HepG2 (cell line): ENCODE results near the gene BTG4. TPM values are rescaled to one million over a fixed set of nuclear protein-coding genes. Genes with fewer than 3 reads are reported as not detected.

Experiments
- ATAC-seq: fragments of 200-7000 bp; cut with Tn5 transposase; 3 replicates; pipeline ENCODE4 v1.9.1; 2020; ENCODE audit warnings: mild to moderate bottlenecking, moderate library complexity
- Bru-seq: library from RNA; stranded (reverse); fragments of 400-500 nt; gene quantifications from one replicate; lab custom pipeline; 2021; lab: Mats Ljungman, UMichigan
- BruChase-seq, 2 experiments: library from RNA; stranded (reverse); fragments of 400-500 nt; gene quantifications; one replicate each; lab custom pipeline; 2021; lab: Mats Ljungman, UMichigan
- BruUV-seq: library from RNA; stranded (reverse); fragments of 400-500 nt; replicated peaks from 2 replicates; lab custom pipeline; 2021; lab: Mats Ljungman, UMichigan
- CTCF ChIA-PET: fragments of 300-600 bp; formaldehyde crosslinking; extraction: SDS; loops from one replicate; lab custom pipeline; 2021; ENCODE audit warnings: low total read pairs, inconsistent platforms, low intra/inter-chr PET ratio; lab: Yijun Ruan, JAX
- POLR2A ChIA-PET: fragments of 350-600 bp; sonication (Branson Sonifier 250); formaldehyde crosslinking; loops from one replicate; lab custom pipeline; 2020; ENCODE audit warnings: antibody characterized with exemption, inconsistent platforms; lab: Yijun Ruan, JAX
- DNase-seq: peaks from one replicate; pipeline ENCODE4 v3.0.0-alpha.2; 2015; ENCODE audit warnings: low spot score
- FAIRE-seq: peaks from 3 replicates; lab custom pipeline; 2011; peaks lifted over from hg19 to GRCh38; lab: Jason Lieb, UNC
- H2AFZ ChIP-seq: one replicate; pipeline ENCODE4 v1.6.1; 2011; ENCODE audit warnings: low read length, inconsistent platforms
- H3K27ac ChIP-seq: fragments of 300-600 bp; 3 replicates; pipeline ENCODE4 v1.8.0; 2011; ENCODE audit warnings: mixed run types, mild to moderate bottlenecking, mixed read lengths, low read length, inconsistent platforms; ENCODE audit not compliant: insufficient read depth; ENCODE audit errors: extremely low read length
- H3K27me3 ChIP-seq, 2 experiments: fragments of 200-600 bp in 1 of 2; 2 replicates in 1 of 2; 3 replicates in 1 of 2; pipeline versions ENCODE4 v1.6.0 to v1.8.0; 2011; ENCODE audit warnings: low read length in 2 of 2, mild to moderate bottlenecking in 2 of 2, moderate library complexity in 2 of 2, inconsistent platforms in 1 of 2; ENCODE audit not compliant: insufficient read depth in 2 of 2, control insufficient read depth in 1 of 2
- H3K36me3 ChIP-seq, 2 experiments: fragments of 200-600 bp in 1 of 2; replicated peaks in 1 of 2; 2 replicates in 1 of 2; 3 replicates in 1 of 2; pipeline versions ENCODE4 v1.5.1 to v1.8.0; 2011; ENCODE audit warnings: low read length in 2 of 2, inconsistent platforms in 1 of 2; ENCODE audit not compliant: insufficient read depth in 2 of 2, control insufficient read depth in 1 of 2
- H3K4me1 ChIP-seq: 2 replicates; pipeline ENCODE4 v1.5.1; 2012; ENCODE audit warnings: low read length, inconsistent platforms; ENCODE audit not compliant: insufficient read depth
- H3K4me2 ChIP-seq: 2 replicates; pipeline ENCODE4 v1.6.0; 2011; ENCODE audit warnings: low read depth, low read length, inconsistent platforms
- H3K4me3 ChIP-seq, 3 experiments: fragments of 200-600 bp in 1 of 3; sonication (generic), shearing (Covaris generic) in 1 of 3; replicated peaks in 1 of 3; 2 replicates each; pipeline ENCODE4 v1.5.1; 2011 to 2016; ENCODE audit warnings: low read length in 3 of 3, inconsistent platforms in 2 of 3, low read depth in 2 of 3, mild to moderate bottlenecking in 2 of 3, control low read depth in 1 of 3, mixed read lengths in 1 of 3; ENCODE audit not compliant: insufficient read depth in 1 of 3
- H3K79me2 ChIP-seq: one replicate; pipeline ENCODE4 v1.6.1; 2011; ENCODE audit warnings: low read length, inconsistent platforms; ENCODE audit not compliant: insufficient read depth
- H3K9ac ChIP-seq: 2 replicates; pipeline ENCODE4 v1.6.0; 2011; ENCODE audit warnings: mild to moderate bottlenecking, low read depth, low read length, inconsistent platforms; ENCODE audit not compliant: insufficient read depth
- H3K9me3 ChIP-seq: 2 replicates; pipeline ENCODE4 v1.5.1; 2012; ENCODE audit warnings: mild to moderate bottlenecking, low read length
- H4K20me1 ChIP-seq: 2 replicates; pipeline ENCODE4 v1.6.0; 2011; ENCODE audit warnings: inconsistent platforms, mild to moderate bottlenecking, low read length, moderate library complexity; ENCODE audit not compliant: insufficient read depth
- EZH2 ChIP-seq: conservative IDR thresholded peaks from 2 replicates; pipeline ENCODE4 v1.6.1; 2012; ENCODE audit warnings: mild to moderate bottlenecking, low read depth, low read length, moderate library complexity
- ZNF296 ChIP-seq: sonication (generic); formaldehyde crosslinking; conservative IDR thresholded peaks from 2 replicates; pipeline ENCODE4 v1.5.0; 2020; ENCODE audit warnings: mild to moderate bottlenecking, missing genetic modification reagents
- WGBS: methylation state at CpG from one replicate; pipeline ENCODE4 v1.1.6; 2017; ENCODE audit warnings: low lambda C conversion rate; 5-methylcytosine and 5-hydroxymethylcytosine counted together
- in situ Hi-C: cut with HindIII; loops from 2 replicates; pipeline ENCODE4 v1.10.0; 2017; ENCODE audit warnings: low pct_unique_long_range_greater_than_20kb; ENCODE audit not compliant: extremely low pct_ligation_motif_present
- intact Hi-C: fragments of 100-400 bp; cut with micrococcal nuclease; formaldehyde crosslinking; loops from one replicate; pipeline ENCODE4 v1.10.0; 2022; ENCODE audit not compliant: unreplicated experiment
- long read RNA-seq, 2 experiments: library from RNA in 1 of 2; library from polyadenylated mRNA in 1 of 2; stranded (forward) in 1 of 2; unstranded in 1 of 2; transcript quantifications; one replicate each; pipeline ENCODE4 v2.0.0, GENCODE V29; 2019 to 2022
- polyA minus RNA-seq, 3 experiments: library from RNA; depleted of rRNA, polyadenylated mRNA; stranded (reverse); fragments of >200 nt; gene quantifications; 2 replicates each; pipeline ENCODE4 v1.2.3, GENCODE V29; 2011; ENCODE audit warnings: low replicate concordance in 1 of 3
- polyA plus RNA-seq, 8 experiments: library from polyadenylated mRNA; depleted of rRNA in 3 of 8; stranded (reverse) in 7 of 8; unstranded in 1 of 8; fragments of >200 nt; fragmentation: Illumina TruSeq in 4 of 8; extraction: Trizol in 4 of 8; gene quantifications; 2 replicates each; pipeline versions ENCODE4 v1.2.1 to v1.2.3, GENCODE V29; 2011 to 2016; ENCODE audit warnings: low read depth in 4 of 8, missing spikeins in 1 of 8, mixed read lengths in 1 of 8; ENCODE audit not compliant: insufficient read depth in 1 of 8
- total RNA-seq, 5 experiments: library from RNA; depleted of rRNA; stranded (reverse); fragments of >200 nt; fragmentation: Illumina TruSeq; extraction: Trizol; gene quantifications; 2 replicates each; pipeline ENCODE4 v1.2.3, GENCODE V29; 2016; ENCODE audit warnings: low read depth in 1 of 5

Gene BTG4
- total RNA-seq (2016; rRNA removed; fragmentation: Illumina TruSeq; extraction: Trizol) (not detected in 2 replicates), polyA plus RNA-seq (2011; rRNA removed) (not detected in 2 replicates), polyA minus RNA-seq (2011; rRNA and poly(A)+ RNA removed; ENCODE audit: low replicate concordance) (not detected in 2 replicates), Bru-seq, nascent RNA (not detected), BruChase-seq, experiment 1, labeled RNA remaining after a 6-hour chase (not detected), BruChase-seq, experiment 2, labeled RNA remaining after a 2-hour chase (percentile 3 among the genes with signal in this experiment)
- total RNA-seq (2016; cell fraction: cytosol; rRNA removed; fragmentation: Illumina TruSeq; extraction: Trizol; ENCODE audit: low read depth), result not detected in 2 replicates
- not detected in 2 replicates for total RNA-seq (2016; cell fraction: insoluble cytoplasmic fraction; rRNA removed; fragmentation: Illumina TruSeq; extraction: Trizol)
- total RNA-seq (2016; cell fraction: membrane; rRNA removed; fragmentation: Illumina TruSeq; extraction: Trizol), result not detected in 2 replicates
- total RNA-seq (2016; cell fraction: nucleus; rRNA removed; fragmentation: Illumina TruSeq; extraction: Trizol), result not detected in 2 replicates
- polyA plus RNA-seq (2011; cell fraction: cytosol; rRNA removed), result not detected in 2 replicates
- not detected in 2 replicates for polyA plus RNA-seq (2011; cell fraction: nucleus; rRNA removed)
- polyA plus RNA-seq (2012), result not detected in 2 replicates
- polyA plus RNA-seq (2016; cell fraction: cytosol; fragmentation: Illumina TruSeq; extraction: Trizol; ENCODE audit: low read depth), result not detected in 2 replicates
- not detected in 2 replicates for polyA plus RNA-seq (2016; cell fraction: insoluble cytoplasmic fraction; fragmentation: Illumina TruSeq; extraction: Trizol; ENCODE audit: low read depth)
- not detected in 2 replicates for polyA plus RNA-seq (2016; cell fraction: membrane; fragmentation: Illumina TruSeq; extraction: Trizol; ENCODE audit: low read depth)
- not detected in 2 replicates for polyA plus RNA-seq (2016; cell fraction: nucleus; fragmentation: Illumina TruSeq; extraction: Trizol; ENCODE audit: insufficient read depth, low read depth)
- not detected in 2 replicates for polyA minus RNA-seq (2011; cell fraction: cytosol; rRNA and poly(A)+ RNA removed)
- polyA minus RNA-seq (2011; cell fraction: nucleus; rRNA and poly(A)+ RNA removed), result not detected in 2 replicates
- long read RNA-seq, experiment 1, result 0 reads
- long read RNA-seq, experiment 2, result 0 reads

- no peak for FAIRE-seq
- Histone ChIP-seq H3K36me3 (no peaks in the 10 kb centered on the region), H3K9ac (no peak within 1 kb of the TSS), H4K20me1 (no peaks in the 10 kb centered on the region), H3K9me3 (no peaks in the 10 kb centered on the region), H2AFZ (no peak within 1 kb of the TSS), H3K27me3 (peaks cover 0 to 24% of the 10 kb centered on the region in 2 experiments), H3K27ac (no peak within 1 kb of the TSS), H3K79me2 (no peaks in the 10 kb centered on the region), H3K4me1 (peaks cover 10% of the 10 kb centered on the region; the same call in 1 of the 2 replicates), H3K4me3 (no peak within 1 kb of the TSS; a peak in 1 of 6 replicates)
- WGBS, result 48% methylated on average over 56 of the region's 90 CpGs
- no TSS peak for BruUV-seq
- ATAC-seq, result peak; percentile 35; the same call in 2 of the 3 replicates
- intact Hi-C loops, result no loop called here
- in situ Hi-C loops, result no loop called here
- TF ChIP-seq EZH2, result peak; percentile 85; the same call in 1 of the 2 replicates
- TF ChIP-seq ZNF296 (CRISPR knock-in tag), result no peak
- TF ChIP-seq, all 625 proteins: peak for 1
- ChIA-PET POLR2A (no interaction called here), CTCF (no interaction called here)
- no peak for DNase-seq
- peak within 1 kb of the TSS; percentile 12; the same call in 1 of the 2 replicates for H3K4me2 ChIP-seq
Measured at GRCh38 chr11:111512296-111513239, at the start of gene BTG4. BTG4 (minus strand) TSS chr11:111512386; CDS start chr11:111498776, 13,610 bp downstream.
